GM12865 (cell line): ENCODE results near the gene WDR27.

Source experiments
- DNase-seq: peaks from one replicate; pipeline ENCODE4 v3.0.0; 2010; ENCODE audit warnings: low read depth
- H3K4me3 ChIP-seq: 2 replicates; pipeline ENCODE4 v1.5.1; 2011; ENCODE audit warnings: mild to moderate bottlenecking, low read depth, low read length, control low read depth
- TF ChIP-seq, protein P1 (sequence below): IDR thresholded peaks from 2 replicates; pipeline ENCODE4 v1.5.1; 2011; ENCODE audit warnings: low read length, control low read depth, low read depth, inconsistent platforms; ENCODE audit not compliant: insufficient read depth; ENCODE audit errors: missing control alignments

Gene WDR27

DNA sequence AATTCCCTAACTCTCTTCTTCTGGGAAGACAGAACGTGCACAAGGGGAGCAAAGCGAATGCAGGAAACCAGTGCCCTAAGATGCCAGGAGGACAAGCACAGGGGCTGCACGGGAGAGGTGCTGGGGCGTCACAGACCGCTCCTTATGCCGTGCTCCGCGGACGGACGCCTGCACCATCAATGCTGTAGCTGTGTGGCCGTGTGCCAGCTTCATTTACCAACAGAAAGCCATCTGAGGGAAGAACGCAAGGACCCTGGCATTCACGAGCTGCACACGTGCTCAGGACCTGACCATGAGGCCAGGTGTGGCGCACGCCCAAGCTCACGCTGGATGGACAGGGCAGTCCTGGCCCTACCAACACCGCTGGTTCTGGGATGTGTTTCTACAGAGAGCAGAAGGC lies 35.4 kb downstream of the WDR27 start:
- no peak overlapping the region for H3K4me3 ChIP-seq
- no peak for DNase-seq
- TF ChIP-seq, protein P1, sequence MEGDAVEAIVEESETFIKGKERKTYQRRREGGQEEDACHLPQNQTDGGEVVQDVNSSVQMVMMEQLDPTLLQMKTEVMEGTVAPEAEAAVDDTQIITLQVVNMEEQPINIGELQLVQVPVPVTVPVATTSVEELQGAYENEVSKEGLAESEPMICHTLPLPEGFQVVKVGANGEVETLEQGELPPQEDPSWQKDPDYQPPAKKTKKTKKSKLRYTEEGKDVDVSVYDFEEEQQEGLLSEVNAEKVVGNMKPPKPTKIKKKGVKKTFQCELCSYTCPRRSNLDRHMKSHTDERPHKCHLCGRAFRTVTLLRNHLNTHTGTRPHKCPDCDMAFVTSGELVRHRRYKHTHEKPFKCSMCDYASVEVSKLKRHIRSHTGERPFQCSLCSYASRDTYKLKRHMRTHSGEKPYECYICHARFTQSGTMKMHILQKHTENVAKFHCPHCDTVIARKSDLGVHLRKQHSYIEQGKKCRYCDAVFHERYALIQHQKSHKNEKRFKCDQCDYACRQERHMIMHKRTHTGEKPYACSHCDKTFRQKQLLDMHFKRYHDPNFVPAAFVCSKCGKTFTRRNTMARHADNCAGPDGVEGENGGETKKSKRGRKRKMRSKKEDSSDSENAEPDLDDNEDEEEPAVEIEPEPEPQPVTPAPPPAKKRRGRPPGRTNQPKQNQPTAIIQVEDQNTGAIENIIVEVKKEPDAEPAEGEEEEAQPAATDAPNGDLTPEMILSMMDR = no peak

DNA sequence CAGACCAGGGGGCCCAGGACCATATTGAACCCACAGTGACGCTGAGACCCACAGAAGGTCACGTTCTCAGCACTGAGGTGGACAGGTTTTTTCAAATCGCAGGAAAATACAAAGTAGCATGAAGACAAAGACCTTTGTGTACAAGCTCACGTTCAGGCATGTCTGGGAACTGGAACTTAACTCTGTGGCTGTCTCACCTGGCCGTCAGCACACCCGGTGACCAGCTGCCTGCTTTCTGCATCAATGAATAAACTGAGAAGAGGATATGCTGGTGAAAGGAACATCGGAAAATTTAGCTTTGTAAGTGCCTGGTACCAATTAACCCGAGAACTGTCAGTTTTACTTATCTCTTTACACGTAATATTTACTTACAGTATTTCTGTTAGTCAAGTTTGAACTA lies 36.5 kb downstream of the WDR27 start:
- DNase-seq = no peak
- TF ChIP-seq, protein P1 = no peak
- H3K4me3 ChIP-seq = no peak overlapping the region

DNA sequence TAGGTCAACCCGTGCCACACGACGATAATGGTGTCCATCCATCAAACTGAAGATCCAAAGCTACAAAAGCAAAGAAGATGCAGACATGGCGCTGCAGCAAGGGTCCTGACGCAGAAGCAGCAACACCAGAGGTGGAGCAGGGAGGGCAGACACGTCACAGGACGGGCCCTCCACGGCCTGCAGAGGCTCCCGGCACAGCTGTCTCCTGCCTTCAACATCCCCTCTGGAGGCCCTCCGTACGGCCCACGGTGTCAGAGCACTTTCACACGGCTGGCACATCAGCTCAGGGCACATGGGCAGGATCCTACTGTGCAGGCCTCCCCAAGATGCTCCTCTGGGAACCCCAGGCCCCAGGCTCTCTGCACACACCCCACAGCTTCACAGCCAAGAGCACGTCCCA lies 37.6 kb downstream of the WDR27 start:
- no peak for DNase-seq
- H3K4me3 ChIP-seq = no peak overlapping the region
- TF ChIP-seq, protein P1 = no peak

DNA sequence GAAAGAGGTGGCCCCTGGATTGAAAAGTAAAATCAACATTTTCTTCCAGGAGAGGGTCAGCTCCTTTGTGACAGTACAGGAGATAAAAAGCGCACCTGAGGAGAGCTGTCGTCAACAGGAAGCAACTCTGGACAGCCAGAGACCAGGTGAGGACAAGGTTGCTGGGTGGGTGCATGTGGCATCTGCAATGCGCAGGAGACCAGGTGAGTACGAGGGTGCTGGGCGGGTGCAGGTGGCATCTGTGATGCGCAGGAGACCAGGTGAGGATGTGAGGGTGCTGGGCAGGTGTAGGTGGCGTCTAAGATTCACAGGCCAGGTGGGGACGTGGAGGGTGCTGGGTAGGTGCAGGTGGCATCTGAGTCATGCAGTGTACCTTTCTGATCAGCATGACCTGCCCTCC lies 38.4 kb downstream of the WDR27 start:
- H3K4me3 ChIP-seq = no peak overlapping the region
- TF ChIP-seq, protein P1 = no peak
- no peak for DNase-seq

DNA sequence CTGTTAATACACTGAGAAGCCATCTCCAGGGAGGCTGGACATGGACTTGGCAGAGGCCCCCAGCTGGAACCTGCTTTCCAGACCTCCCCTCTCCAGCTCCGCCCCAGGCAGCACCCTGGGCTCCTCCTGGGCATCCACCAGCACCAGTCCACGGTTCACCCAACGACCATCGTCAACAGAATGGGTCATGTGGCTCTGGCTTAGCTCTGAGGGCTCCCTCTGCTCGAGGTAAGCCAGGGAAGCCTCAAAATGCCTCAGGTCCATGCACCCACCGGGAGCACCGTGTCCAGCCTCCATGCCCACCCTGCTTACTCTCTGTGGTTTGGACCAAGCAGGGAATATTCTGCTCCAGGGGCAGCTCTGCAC lies 40.5 kb downstream of the WDR27 start:
- H3K4me3 ChIP-seq = no peak overlapping the region
- TF ChIP-seq, protein P1 = no peak
- DNase-seq = no peak

DNA sequence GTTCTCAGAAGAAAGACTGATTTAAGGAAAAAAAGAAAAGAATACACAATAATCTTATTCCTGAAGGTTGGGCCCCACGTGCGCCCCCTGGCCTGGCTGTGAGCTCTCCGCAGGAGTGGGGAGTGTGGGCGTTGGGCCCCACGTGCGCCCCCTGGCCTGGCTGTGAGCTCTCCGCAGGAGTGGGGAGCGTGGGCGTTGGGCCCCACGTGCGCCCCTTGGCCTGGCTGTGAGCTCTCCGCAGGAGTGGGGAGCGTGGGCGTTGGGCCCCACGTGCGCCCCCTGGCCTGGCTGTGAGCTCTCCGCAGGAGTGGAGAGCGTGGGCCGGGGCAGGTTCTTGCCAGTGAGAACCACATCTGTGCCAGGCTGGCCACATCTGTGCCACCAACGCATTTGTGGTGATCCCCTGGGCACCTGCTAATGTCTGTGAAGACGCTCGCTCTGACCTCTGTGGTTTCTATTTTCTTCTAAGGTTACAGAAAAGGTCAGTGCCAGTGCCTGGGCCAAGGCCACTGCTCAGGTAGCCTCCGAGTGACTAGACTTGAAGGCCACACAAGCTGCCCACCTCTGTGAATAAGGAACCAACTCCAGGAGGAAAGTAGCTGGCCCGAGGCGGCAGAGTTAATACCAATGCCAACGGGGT lies 41.0 kb downstream of the WDR27 start:
- no peak overlapping the region for H3K4me3 ChIP-seq
- DNase-seq = no peak
- TF ChIP-seq, protein P1 = no peak
